ENCODE measurements around the gene IL24. TPM values are rescaled to one million over a fixed set of nuclear protein-coding genes. Genes with fewer than 3 reads are reported as not detected.

Gene IL24
- total and polyA plus RNA-seq, 7 experiments from 2014 or later: 0.51 to 28.4 (median 27.9) TPM; not detected in 4

DNA sequence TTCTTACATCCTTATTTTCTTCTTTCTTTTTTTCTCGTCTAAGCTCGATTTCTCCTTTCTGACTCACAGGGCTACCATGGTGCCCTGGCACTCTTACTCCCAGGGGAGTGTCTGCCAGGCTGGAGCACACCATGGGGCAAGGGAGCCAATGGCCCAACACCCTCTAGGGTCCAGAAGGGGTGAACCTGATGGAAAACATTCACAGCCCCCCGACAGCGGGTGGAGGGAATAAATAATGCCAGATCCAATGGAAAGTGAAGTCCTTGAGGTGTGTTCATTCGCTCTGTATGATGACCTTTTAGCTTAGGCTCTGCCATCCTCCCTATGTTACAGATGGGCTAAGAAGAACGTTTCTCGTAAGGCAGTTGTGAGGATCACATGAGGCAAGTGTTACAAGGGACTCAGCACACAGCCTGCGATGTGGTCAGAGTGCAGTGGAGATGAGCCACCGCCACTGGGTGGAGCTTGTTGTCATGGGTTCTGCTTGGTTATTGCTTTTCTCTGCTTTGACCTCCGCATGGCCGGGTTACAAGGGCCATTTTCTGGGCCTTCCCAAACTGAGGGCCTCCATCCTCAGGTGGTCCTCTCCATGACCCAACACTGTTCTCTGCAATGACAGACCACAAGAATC, 28.0 kb downstream of the IL24 start:
- H3K4me1 Mint-ChIP-seq: peaks cover 19 to 37% (median 31%) of the 10 kb centered on the region in 7 donors
- H3K9me3 Mint-ChIP-seq: peaks cover 0 to 2% (median 0%) of the 10 kb centered on the region in 11 donors
- CTCF ChIA-PET: interaction anchor here (0.8 to 19.1 kb wide), 8 partner anchors 8 to 199 kb away, joined by 3 to 343 read pairs (median 6); partner anchors contain the start of gene FCMR
- no peak overlapping the region for H3K27ac Mint-ChIP-seq
- Histone ChIP-seq H3K27ac (ENCODE audit: low read depth, low read length) (peak overlapping the region; percentile 90), H3K4me3 (ENCODE audit: low read length) (no peak overlapping the region), H3K4me1 (ENCODE audit: control insufficient read depth in 2 of 2, insufficient read depth in 2 of 2, low read length in 2 of 2) (peaks cover 46 to 51% of the 10 kb centered on the region in 2 donors), H3K9me3 (ENCODE audit: control insufficient read depth in 2 of 3, low read length in 3 of 3) (no peaks in the 10 kb centered on the region), H3K27me3 (ENCODE audit: control insufficient read depth in 2 of 2, insufficient read depth in 2 of 2, low read length in 2 of 2) (no peaks in the 10 kb centered on the region), H3K36me3 (ENCODE audit: control insufficient read depth in 2 of 3, insufficient read depth in 3 of 3, low read length in 3 of 3) (peaks cover 0 to 4% (median 0%) of the 10 kb centered on the region in 3 experiments)
- intact Hi-C loops (cut with micrococcal nuclease): loop anchor here in 1 of 2 donors (10.0 kb wide), 1 partner anchor 900 kb away; no protein-coding TSS in a partner anchor
- no peaks in the 10 kb centered on the region for H3K27me3 Mint-ChIP-seq
- no peak overlapping the region for H3K4me3 Mint-ChIP-seq
- peaks cover 8 to 10% (median 9%) of the 10 kb centered on the region in 5 donors for H3K36me3 Mint-ChIP-seq
- POLR2A ChIA-PET: interaction anchor here (0.8 to 13.2 kb wide), 7 partner anchors 8 to 396 kb away, joined by 3 to 323 read pairs (median 4); partner anchors contain the start of genes CD55 and FCMR
- peak; percentile 62 for ATAC-seq
- DNase-seq: peak in 3 of 9 donors; percentile 25 to 38 (median 37)

DNA sequence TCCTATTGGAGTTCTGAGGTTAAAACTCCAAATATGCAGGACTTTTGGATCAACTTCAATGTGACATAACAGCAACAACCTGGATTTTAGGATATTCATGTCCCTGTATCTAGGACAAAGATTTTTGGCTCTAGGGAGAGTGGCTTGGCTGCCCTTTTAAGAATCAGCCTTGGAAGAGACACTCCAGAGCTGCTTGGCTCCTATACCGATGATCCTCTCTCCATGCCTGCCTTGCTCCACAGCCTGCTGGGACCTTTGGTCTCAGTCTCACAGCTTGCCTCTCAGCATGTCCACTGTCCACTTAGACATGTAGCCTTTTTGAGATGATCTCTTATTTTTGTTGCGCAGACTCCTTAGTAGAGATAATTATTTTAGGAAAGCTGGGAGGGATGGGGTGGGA, 29.0 kb downstream of the IL24 start:
- DNase-seq (no peak), ATAC-seq (no peak)
- H3K27ac ChIP-seq (ENCODE audit: low read depth, low read length): no peak overlapping the region
- H3K4me3 ChIP-seq (ENCODE audit: low read length): no peak overlapping the region
- CTCF ChIA-PET: interaction anchor here (0.7 to 19.1 kb wide), 5 partner anchors 9 to 358 kb away, joined by 3 to 343 read pairs (median 8); partner anchors contain the start of gene FCMR
- no peaks in the 10 kb centered on the region for H3K27me3 ChIP-seq (ENCODE audit: control insufficient read depth in 2 of 2, insufficient read depth in 2 of 2, low read length in 2 of 2)
- Mint-ChIP-seq H3K4me3 (no peak overlapping the region), H3K9me3 (no peaks in the 10 kb centered on the region), H3K27me3 (no peaks in the 10 kb centered on the region), H3K27ac (peak overlapping the region in 4 of 9 donors; percentile 36 to 82 (median 62)), H3K4me1 (peaks cover 22 to 48% (median 36%) of the 10 kb centered on the region in 7 donors), H3K36me3 (peaks cover 0 to 3% (median 0%) of the 10 kb centered on the region in 5 donors)
- no peaks in the 10 kb centered on the region for H3K9me3 ChIP-seq (ENCODE audit: control insufficient read depth in 2 of 3, low read length in 3 of 3)
- intact Hi-C loops (cut with micrococcal nuclease): loop anchor here in 1 of 2 donors (10.0 kb wide), 1 partner anchor 899 kb away; no protein-coding TSS in a partner anchor
- POLR2A ChIA-PET: interaction anchor here (0.6 to 13.2 kb wide), 5 partner anchors 9 to 212 kb away, joined by 3 to 323 read pairs (median 4); partner anchors contain the start of gene FCMR
- H3K36me3 ChIP-seq (ENCODE audit: control insufficient read depth in 2 of 3, insufficient read depth in 3 of 3, low read length in 3 of 3): no peaks in the 10 kb centered on the region
- H3K4me1 ChIP-seq (ENCODE audit: control insufficient read depth in 2 of 2, insufficient read depth in 2 of 2, low read length in 2 of 2): peaks cover 49 to 58% of the 10 kb centered on the region in 2 donors

DNA sequence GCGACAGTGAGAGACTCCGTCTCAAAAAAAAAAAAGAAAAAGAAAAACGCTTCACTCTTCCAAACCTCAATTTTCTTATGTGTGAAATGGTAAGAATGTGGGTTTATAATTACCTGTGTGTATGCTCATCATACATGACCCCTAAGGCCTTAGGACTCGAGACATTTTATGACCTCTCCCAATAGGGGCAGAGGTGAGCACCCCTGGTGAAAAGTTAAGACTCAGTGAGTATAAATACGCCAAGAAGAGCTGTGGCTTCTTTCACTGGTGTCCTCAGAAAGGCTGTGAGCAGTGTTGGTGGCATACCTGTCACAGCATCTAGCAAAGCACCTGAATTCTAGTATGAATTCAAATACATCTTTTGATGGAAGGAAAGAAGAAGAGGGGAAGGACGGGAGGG, 32.3 kb downstream of the IL24 start:
- intact Hi-C loops (cut with micrococcal nuclease): loop anchor here in 1 of 2 donors (10.0 kb wide), 1 partner anchor 895 kb away; no protein-coding TSS in a partner anchor
- H3K4me1 Mint-ChIP-seq: peaks cover 25 to 71% (median 58%) of the 10 kb centered on the region in 7 donors
- DNase-seq (no peak), ATAC-seq (no peak)
- H3K27ac Mint-ChIP-seq: peak overlapping the region; percentile 62 to 94 (median 88)
- Histone ChIP-seq H3K36me3 (ENCODE audit: control insufficient read depth in 2 of 3, insufficient read depth in 3 of 3, low read length in 3 of 3) (no peaks in the 10 kb centered on the region), H3K27me3 (ENCODE audit: control insufficient read depth in 2 of 2, insufficient read depth in 2 of 2, low read length in 2 of 2) (no peaks in the 10 kb centered on the region), H3K27ac (ENCODE audit: low read depth, low read length) (peak overlapping the region; percentile 5), H3K9me3 (ENCODE audit: control insufficient read depth in 2 of 3, low read length in 3 of 3) (no peaks in the 10 kb centered on the region), H3K4me3 (ENCODE audit: low read length) (no peak overlapping the region), H3K4me1 (ENCODE audit: control insufficient read depth in 2 of 2, insufficient read depth in 2 of 2, low read length in 2 of 2) (peaks cover 29 to 44% of the 10 kb centered on the region in 2 donors)
- POLR2A ChIA-PET: interaction anchor here (13.0 to 13.2 kb wide), 2 partner anchors 12 to 24 kb away, joined by 167 to 323 read pairs; partner anchors contain the start of gene FCMR
- H3K27me3 Mint-ChIP-seq: no peaks in the 10 kb centered on the region
- H3K4me3 Mint-ChIP-seq: peak overlapping the region in 8 of 10 donors; percentile 9 to 80 (median 56)
- CTCF ChIA-PET: interaction anchor here (1.0 to 19.1 kb wide), 5 partner anchors 12 to 195 kb away, joined by 3 to 343 read pairs (median 50); partner anchors contain the start of genes FCMR and IL20
- H3K9me3 Mint-ChIP-seq: no peaks in the 10 kb centered on the region
- H3K36me3 Mint-ChIP-seq: no peaks in the 10 kb centered on the region

DNA sequence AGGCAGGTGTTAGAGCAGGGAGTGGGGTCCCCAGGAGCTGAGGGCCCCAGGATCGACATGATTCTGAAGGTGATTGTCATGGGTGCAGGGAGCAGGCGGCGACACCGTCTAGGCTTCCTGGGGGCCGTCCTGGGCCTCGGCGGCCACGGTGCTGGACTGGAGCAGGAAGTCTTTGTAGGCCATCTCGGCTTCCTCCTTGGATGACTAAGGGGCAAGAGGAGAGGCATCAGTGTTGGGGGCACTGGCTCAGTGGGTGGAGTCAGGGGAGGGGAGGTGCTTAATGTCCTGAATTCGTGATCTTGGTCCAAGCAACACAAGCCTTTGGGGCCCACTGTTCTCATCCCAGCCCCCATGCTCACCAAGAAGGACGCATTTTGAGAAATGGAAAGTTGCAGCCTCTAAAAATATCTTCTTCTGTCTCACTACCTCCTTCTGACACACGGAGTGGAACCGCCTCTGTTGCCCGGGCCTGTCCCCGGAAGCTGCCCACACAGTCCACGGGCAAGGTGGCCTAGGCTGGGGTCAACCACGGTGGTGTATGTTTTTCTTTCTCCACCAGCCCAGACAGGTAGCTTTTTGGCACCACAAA, 33.1 kb downstream of the IL24 start:
- H3K27ac Mint-ChIP-seq: peak overlapping the region; percentile 58 to 94 (median 88)
- no peak for DNase-seq
- CTCF ChIA-PET: interaction anchor here (0.9 to 19.1 kb wide), 8 partner anchors 13 to 195 kb away, joined by 3 to 343 read pairs (median 4); partner anchors contain the start of genes FCMR and IL20
- peaks cover 25 to 71% (median 58%) of the 10 kb centered on the region in 7 donors for H3K4me1 Mint-ChIP-seq
- H3K9me3 Mint-ChIP-seq: no peaks in the 10 kb centered on the region
- no peaks in the 10 kb centered on the region for H3K36me3 Mint-ChIP-seq
- H3K27me3 Mint-ChIP-seq: no peaks in the 10 kb centered on the region
- peak; percentile 57 for ATAC-seq
- POLR2A ChIA-PET: interaction anchor here (0.8 to 13.2 kb wide), 5 partner anchors 13 to 246 kb away, joined by 3 to 323 read pairs (median 3); partner anchors contain the start of gene FCMR
- intact Hi-C loops (cut with micrococcal nuclease): no loop called here
- H3K4me3 Mint-ChIP-seq: peak overlapping the region in 9 of 10 donors; percentile 23 to 57 (median 51)
- Histone ChIP-seq H3K9me3 (ENCODE audit: control insufficient read depth in 2 of 3, low read length in 3 of 3) (no peaks in the 10 kb centered on the region), H3K4me1 (ENCODE audit: control insufficient read depth in 2 of 2, insufficient read depth in 2 of 2, low read length in 2 of 2) (peaks cover 21 to 36% of the 10 kb centered on the region in 2 donors), H3K27ac (ENCODE audit: low read depth, low read length) (peak overlapping the region; percentile 19), H3K27me3 (ENCODE audit: control insufficient read depth in 2 of 2, insufficient read depth in 2 of 2, low read length in 2 of 2) (no peaks in the 10 kb centered on the region), H3K36me3 (ENCODE audit: control insufficient read depth in 2 of 3, insufficient read depth in 3 of 3, low read length in 3 of 3) (no peaks in the 10 kb centered on the region), H3K4me3 (ENCODE audit: low read length) (no peak overlapping the region)

DNA sequence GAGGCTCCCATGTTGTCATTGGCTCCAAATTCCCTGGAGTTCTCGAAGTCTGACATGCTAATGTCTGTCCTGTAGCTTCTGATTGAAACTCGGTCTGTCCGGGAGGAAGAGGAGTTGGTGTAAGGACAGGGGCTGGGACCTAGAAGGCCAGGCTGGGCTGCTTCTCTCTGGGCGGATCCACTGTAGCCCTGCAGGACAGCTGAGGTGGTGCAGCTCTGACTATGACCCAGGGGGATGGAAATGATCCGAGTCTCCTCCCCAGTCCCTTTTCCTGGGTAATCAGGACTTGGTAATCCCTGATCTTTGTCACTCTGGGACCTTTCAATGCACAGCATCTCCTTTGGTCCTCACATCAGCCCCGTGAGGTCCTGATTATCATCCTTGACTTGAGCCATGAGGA, 34.5 kb downstream of the IL24 start:
- H3K4me3 Mint-ChIP-seq: peak overlapping the region in 1 of 10 donors; percentile 57
- POLR2A ChIA-PET: interaction anchor here (0.9 to 13.2 kb wide), 7 partner anchors 14 to 166 kb away, joined by 3 to 323 read pairs (median 3); partner anchors contain the start of genes FCMR and IL20
- H3K27me3 ChIP-seq (ENCODE audit: control insufficient read depth in 2 of 2, insufficient read depth in 2 of 2, low read length in 2 of 2): no peaks in the 10 kb centered on the region

DNA sequence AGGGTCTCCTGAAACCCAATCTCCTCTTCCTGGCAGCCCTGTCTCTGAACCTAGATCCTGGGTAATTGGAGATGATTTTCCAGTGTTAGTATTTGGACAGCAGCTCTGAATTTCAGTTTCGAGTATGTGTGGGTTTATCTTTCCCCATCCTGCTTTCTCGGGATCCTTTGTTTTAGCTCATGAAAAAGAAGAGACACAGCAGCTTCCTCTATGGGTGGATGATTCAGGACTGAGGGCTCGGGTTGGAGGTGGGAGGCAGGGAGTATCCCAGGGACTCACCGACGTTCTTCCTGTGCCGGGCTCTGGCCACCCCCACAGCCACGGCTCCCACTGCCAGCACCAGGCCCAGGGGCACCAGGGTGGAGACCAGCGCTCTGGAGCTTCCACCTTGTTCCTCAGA, 34.9 kb downstream of the IL24 start:
- Histone ChIP-seq H3K4me1 (ENCODE audit: control insufficient read depth in 2 of 2, insufficient read depth in 2 of 2, low read length in 2 of 2) (peaks cover 17 to 29% of the 10 kb centered on the region in 2 donors), H3K36me3 (ENCODE audit: control insufficient read depth in 2 of 3, insufficient read depth in 3 of 3, low read length in 3 of 3) (no peaks in the 10 kb centered on the region), H3K27ac (ENCODE audit: low read depth, low read length) (no peak overlapping the region), H3K9me3 (ENCODE audit: control insufficient read depth in 2 of 3, low read length in 3 of 3) (no peaks in the 10 kb centered on the region), H3K4me3 (ENCODE audit: low read length) (no peak overlapping the region), H3K27me3 (ENCODE audit: control insufficient read depth in 2 of 2, insufficient read depth in 2 of 2, low read length in 2 of 2) (no peaks in the 10 kb centered on the region)
- ATAC-seq (no peak), DNase-seq (no peak)
- Mint-ChIP-seq H3K36me3 (no peaks in the 10 kb centered on the region), H3K4me3 (no peak overlapping the region), H3K9me3 (no peaks in the 10 kb centered on the region), H3K4me1 (peaks cover 25 to 61% (median 53%) of the 10 kb centered on the region in 7 donors), H3K27ac (peak overlapping the region in 8 of 9 donors; percentile 56 to 92 (median 86)), H3K27me3 (peaks cover 0 to 2% (median 0%) of the 10 kb centered on the region in 5 donors)
- ChIA-PET CTCF (interaction anchor here (0.6 to 19.1 kb wide), 17 partner anchors 10 to 206 kb away, joined by 3 to 343 read pairs (median 5); partner anchors contain the start of gene FCMR), POLR2A (interaction anchor here (0.9 to 13.2 kb wide), 7 partner anchors 15 to 167 kb away, joined by 3 to 323 read pairs (median 3); partner anchors contain the start of gene FCMR)
- intact Hi-C loops (cut with micrococcal nuclease): loop anchor here in 1 of 2 donors (2.0 kb wide), 1 partner anchor 75 kb away; no protein-coding TSS in a partner anchor

More for the DNA sequence above, 34.5 kb downstream of the IL24 start:
- Mint-ChIP-seq H3K4me1 (peaks cover 25 to 64% (median 53%) of the 10 kb centered on the region in 7 donors), H3K9me3 (no peaks in the 10 kb centered on the region), H3K27ac (peak overlapping the region in 7 of 9 donors; percentile 62 to 94 (median 89)), H3K36me3 (no peaks in the 10 kb centered on the region), H3K27me3 (peaks cover 0 to 2% (median 0%) of the 10 kb centered on the region in 5 donors)
- Histone ChIP-seq H3K27ac (ENCODE audit: low read depth, low read length) (no peak overlapping the region), H3K4me1 (ENCODE audit: control insufficient read depth in 2 of 2, insufficient read depth in 2 of 2, low read length in 2 of 2) (peaks cover 17 to 32% of the 10 kb centered on the region in 2 donors), H3K9me3 (ENCODE audit: control insufficient read depth in 2 of 3, low read length in 3 of 3) (no peaks in the 10 kb centered on the region), H3K4me3 (ENCODE audit: low read length) (no peak overlapping the region), H3K36me3 (ENCODE audit: control insufficient read depth in 2 of 3, insufficient read depth in 3 of 3, low read length in 3 of 3) (no peaks in the 10 kb centered on the region)
- intact Hi-C loops (cut with micrococcal nuclease): loop anchor here in 1 of 2 donors (2.0 kb wide), 1 partner anchor 75 kb away; no protein-coding TSS in a partner anchor
- DNase-seq (no peak), ATAC-seq (no peak)
- CTCF ChIA-PET: interaction anchor here (0.6 to 19.1 kb wide), 15 partner anchors 11 to 206 kb away, joined by 3 to 343 read pairs (median 5); partner anchors contain the start of gene FCMR

Measured in naive thymus-derived CD4-positive, alpha-beta T cell (primary cell).